GM12878 (cell line): Measurements from ENCODE around the gene RGSL1. TPM values are rescaled to one million over a fixed set of nuclear protein-coding genes. Genes with fewer than 3 reads are reported as not detected.

Source experiments
- ATAC-seq: fragments of 200-7000 bp; cut with Tn5 transposase; 3 replicates; pipeline ENCODE4 v1.9.1; 2020; ENCODE audit warnings: mild to moderate bottlenecking, moderate library complexity
- BruUV-seq: library from RNA; stranded (reverse); fragments of 400-500 nt; replicated peaks from 2 replicates; lab custom pipeline; 2021; lab: Mats Ljungman, UMichigan
- CTCF ChIA-PET: fragments of 300-600 bp; sonication (Branson Sonifier 250); formaldehyde crosslinking; extraction: SDS; loops from one replicate; lab custom pipeline; 2021; ENCODE audit warnings: inconsistent platforms; lab: Yijun Ruan, JAX
- POLR2A ChIA-PET: fragments of 350-600 bp; formaldehyde crosslinking; extraction: SDS; loops from one replicate; lab custom pipeline; 2021; ENCODE audit warnings: inconsistent platforms; lab: Charles Lee
- RAD21 ChIA-PET: fragments of 300-600 bp; sonication (Branson Sonifier 250); formaldehyde crosslinking; loops from one replicate; lab custom pipeline; 2023; ENCODE audit warnings: antibody characterized with exemption; ENCODE audit not compliant: unreplicated experiment; lab: Charles Lee
- SMC1A ChIA-PET: fragments of 300-600 bp; sonication (Branson Sonifier 250); formaldehyde crosslinking; loops from one replicate; lab custom pipeline; 2023; ENCODE audit not compliant: unreplicated experiment, uncharacterized antibody; lab: Charles Lee
- DNase-seq: peaks from one replicate; pipeline ENCODE4 v3.0.0-alpha.2; 2011; ENCODE audit warnings: low read depth, low spot score
- FAIRE-seq: peaks from 3 replicates; lab custom pipeline; 2011; peaks lifted over from hg19 to GRCh38; lab: Jason Lieb, UNC
- H2AFZ ChIP-seq: 2 replicates; pipeline ENCODE4 v1.6.0; 2011; ENCODE audit warnings: low read depth, low read length, control low read depth; ENCODE audit not compliant: control insufficient read depth
- H3K27ac ChIP-seq: 2 replicates; pipeline ENCODE4 v1.5.1; 2011; ENCODE audit warnings: control low read depth; ENCODE audit not compliant: control insufficient read depth, insufficient read depth
- H3K27me3 ChIP-seq, 2 experiments: replicated peaks in 1 of 2; 2 replicates each; pipeline versions ENCODE4 v1.6.0 to v1.6.1; 2011; ENCODE audit warnings: low read length in 1 of 2; ENCODE audit not compliant: control insufficient read depth in 2 of 2, insufficient read depth in 2 of 2
- H3K36me3 ChIP-seq, 2 experiments: 2 replicates each; pipeline ENCODE4 v1.5.1; 2011; ENCODE audit warnings: low read length in 1 of 2; ENCODE audit not compliant: control insufficient read depth in 2 of 2, insufficient read depth in 2 of 2
- H3K4me1 ChIP-seq: 2 replicates; pipeline ENCODE4 v1.6.1; 2011; ENCODE audit warnings: mild to moderate bottlenecking, low read length, moderate library complexity, mixed read lengths; ENCODE audit not compliant: control insufficient read depth, insufficient read depth
- H3K4me2 ChIP-seq: 2 replicates; pipeline ENCODE4 v1.6.0; 2011; ENCODE audit warnings: control low read depth; ENCODE audit not compliant: control insufficient read depth, insufficient read depth
- H3K4me3 ChIP-seq: fragments of 200-600 bp; sonication (generic); 2 replicates; pipeline ENCODE4 v1.5.1; 2016
- H3K79me2 ChIP-seq: 2 replicates; pipeline ENCODE4 v1.6.0; 2011; ENCODE audit warnings: low read length; ENCODE audit not compliant: control insufficient read depth, insufficient read depth
- H3K9ac ChIP-seq: 2 replicates; pipeline ENCODE4 v1.8.0; 2011; ENCODE audit warnings: low read length, control low read depth, mixed read lengths; ENCODE audit not compliant: control insufficient read depth, insufficient read depth
- H3K9me3 ChIP-seq: replicated peaks from 3 replicates; pipeline ENCODE4 v1.5.1; 2011; ENCODE audit warnings: mild to moderate bottlenecking, low read length; ENCODE audit not compliant: control insufficient read depth, insufficient read depth
- H4K20me1 ChIP-seq: 2 replicates; pipeline ENCODE4 v1.6.0; 2011; ENCODE audit not compliant: control insufficient read depth, insufficient read depth
- BCL3 ChIP-seq: IDR thresholded peaks from 2 replicates; pipeline ENCODE4 v1.6.1; 2011; ENCODE audit warnings: borderline replicate concordance, low read depth, mild to moderate bottlenecking, moderate library complexity, low read length; ENCODE audit not compliant: insufficient read depth, poor library complexity, severe bottlenecking
- HDAC2 ChIP-seq: fragments of 200-600 bp; sonication (generic); IDR thresholded peaks from 2 replicates; pipeline ENCODE4 v1.6.1; 2017
- PAX5 ChIP-seq: IDR thresholded peaks from 2 replicates; pipeline ENCODE4 v1.6.1; 2011; ENCODE audit warnings: low read depth, low read length, borderline replicate concordance
- RUNX3 ChIP-seq: IDR thresholded peaks from 2 replicates; pipeline ENCODE4 v1.6.1; 2012; ENCODE audit warnings: low read length, inconsistent platforms
- SMAD5 ChIP-seq: IDR thresholded peaks from 2 replicates; pipeline ENCODE4 v1.6.1; 2016; ENCODE audit warnings: antibody characterized with exemption, low read depth
- USF1 ChIP-seq: IDR thresholded peaks from 2 replicates; pipeline ENCODE4 v1.6.1; 2011; ENCODE audit warnings: borderline replicate concordance, low read depth, mild to moderate bottlenecking, moderate library complexity, mixed read lengths, low read length; ENCODE audit not compliant: insufficient read depth; ENCODE audit errors: extremely low read length
- YY1 ChIP-seq: IDR thresholded peaks from 2 replicates; pipeline ENCODE4 v1.6.1; 2011; ENCODE audit warnings: low read depth, mild to moderate bottlenecking, low read length
- ZBTB33 ChIP-seq: fragments of 450-650 bp; IDR thresholded peaks from 2 replicates; pipeline ENCODE4 v1.6.1; 2017; ENCODE audit warnings: mild to moderate bottlenecking
- ZNF24 ChIP-seq: fragments of 450-650 bp; IDR thresholded peaks from 2 replicates; pipeline ENCODE4 v1.6.1; 2017; ENCODE audit warnings: antibody characterized with exemption, mild to moderate bottlenecking
- WGBS: methylation state at CpG from one replicate; pipeline ENCODE4 v1.1.6; 2016; ENCODE audit warnings: low lambda C conversion rate; ENCODE audit not compliant: insufficient replicate concordance, insufficient coverage; ENCODE audit errors: missing lambda C conversion rate; 5-methylcytosine and 5-hydroxymethylcytosine counted together
- in situ Hi-C: fragments of 300-500 bp; cut with MboI; formaldehyde crosslinking; loops from 9 replicates; pipeline ENCODE4 v1.14.3; 2018; ENCODE audit warnings: mixed read lengths
- intact Hi-C: fragments of 100-400 bp; cut with micrococcal nuclease; formaldehyde crosslinking; loops from one replicate; pipeline ENCODE4 v1.14.2; 2022; ENCODE audit not compliant: unreplicated experiment
- polyA plus RNA-seq, 11 experiments: library from polyadenylated mRNA; depleted of rRNA in 4 of 11; unstranded in 6 of 11; stranded (reverse) in 5 of 11; fragments of >200 nt; fragmentation: Nextera tagmentation in 4 of 11; fragmentation: Illumina TruSeq in 1 of 11; extraction: Ambion mirVana in 4 of 11; extraction: Trizol in 1 of 11; gene quantifications; 1 replicate in 1 of 11; 2 replicates in 10 of 11; pipeline versions ENCODE4 v1.2.1 to v1.2.3, GENCODE V29; 2011 to 2016; ENCODE audit warnings: inconsistent platforms in 2 of 11, missing spikeins in 2 of 11, low read depth in 1 of 11
- total RNA-seq, 4 experiments: library from RNA; depleted of rRNA in 3 of 4; stranded (reverse); fragments of >200 nt in 3 of 4; fragmentation: Illumina TruSeq in 1 of 4; extraction: Trizol in 1 of 4; gene quantifications; 2 replicates each; pipeline versions ENCODE4 v1.2.1 to v1.2.3, GENCODE V29; 2013 to 2021

The RGSL1 gene
- total and polyA plus RNA-seq, 10 of the 15 experiments (the other 5 are each of a cell fraction or from before 2014, with no cell fraction given), result 0.05 to 0.28 (median 0.27) TPM; not detected in 5

DNA sequence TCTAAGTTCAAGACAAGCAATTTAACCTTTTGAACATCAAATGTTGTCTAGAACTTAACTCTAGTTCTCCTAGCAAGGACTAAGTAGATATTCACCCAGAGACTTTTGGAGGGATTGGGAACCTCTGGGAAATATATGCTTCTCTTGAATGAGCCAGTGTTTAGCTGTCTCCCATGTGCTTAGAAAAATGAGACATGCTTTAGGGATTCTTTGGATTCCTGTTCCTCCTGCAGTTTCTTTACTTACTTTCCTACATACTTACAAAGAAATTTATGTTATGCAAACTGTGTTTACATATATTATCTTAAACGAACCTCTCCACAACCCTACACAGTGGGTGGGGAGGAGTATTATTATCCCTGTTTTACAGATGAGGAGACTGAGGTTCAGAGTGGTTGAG, 99.9 kb downstream of the RGSL1 start (continued):
- TF ChIP-seq USF1 (no peak), ZNF24 (no peak), HDAC2 (no peak), SMAD5 (no peak)

DNA sequence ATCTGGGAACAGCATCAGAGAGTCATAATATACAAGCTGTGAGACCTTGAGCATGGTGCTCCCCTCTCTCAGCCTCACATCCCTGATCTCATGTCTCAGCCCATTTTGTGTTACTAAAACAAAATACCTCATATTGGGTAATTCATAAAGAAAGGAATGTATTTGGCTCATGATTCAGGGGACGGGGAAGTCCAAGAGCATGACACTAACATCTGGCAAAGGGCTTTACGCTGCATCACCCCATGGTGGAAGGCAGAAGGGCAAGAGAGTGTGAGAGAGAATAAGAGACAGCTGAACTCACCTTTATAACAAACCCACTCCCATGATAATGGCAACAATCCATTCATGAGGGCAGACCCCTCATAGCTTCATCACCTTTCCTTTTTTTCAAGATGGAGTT, 102.6 kb downstream of the RGSL1 start:
- ChIA-PET RAD21 (no interaction called here), CTCF (no interaction called here), POLR2A (no interaction called here), SMC1A (interaction anchor here (1.7 kb wide), 1 partner anchor 10 kb away, joined by 4 read pairs; no protein-coding TSS in a partner anchor)
- BruUV-seq, result no TSS peak
- H3K36me3 ChIP-seq, result no peaks in the 10 kb centered on the region
- intact Hi-C loops (no loop called here), in situ Hi-C loops (no loop called here)
- H3K27me3 ChIP-seq, result no peaks in the 10 kb centered on the region
- FAIRE-seq, result no peak
- H3K4me2 ChIP-seq, result no peak overlapping the region
- no peak overlapping the region for H3K4me3 ChIP-seq
- H3K4me1 ChIP-seq, result no peaks in the 10 kb centered on the region
- DNase-seq, result no peak
- ATAC-seq, result no peak
- no peak for TF ChIP-seq RUNX3
- no peak for TF ChIP-seq BCL3
- TF ChIP-seq ZBTB33, result no peak
- no peak for TF ChIP-seq YY1
- no peak for TF ChIP-seq PAX5
- H3K79me2 ChIP-seq, result no peaks in the 10 kb centered on the region
- WGBS, result 0% methylated on average over 2 of the region's 2 CpGs
- no peaks in the 10 kb centered on the region; the same call in 2 of the 3 replicates for H3K9me3 ChIP-seq
- H2AFZ ChIP-seq, result no peak overlapping the region
- no peak overlapping the region for H3K27ac ChIP-seq
- no peak overlapping the region for H3K9ac ChIP-seq
- no peaks in the 10 kb centered on the region for H4K20me1 ChIP-seq
